ENCODE results near the gene S100A13. TPM values are rescaled to one million over a fixed set of nuclear protein-coding genes. Genes with fewer than 3 reads are reported as not detected.

S100A13 gene
- total RNA-seq, 2 donors from 2014 or later: 13.5 to 16.4 TPM

DNA sequence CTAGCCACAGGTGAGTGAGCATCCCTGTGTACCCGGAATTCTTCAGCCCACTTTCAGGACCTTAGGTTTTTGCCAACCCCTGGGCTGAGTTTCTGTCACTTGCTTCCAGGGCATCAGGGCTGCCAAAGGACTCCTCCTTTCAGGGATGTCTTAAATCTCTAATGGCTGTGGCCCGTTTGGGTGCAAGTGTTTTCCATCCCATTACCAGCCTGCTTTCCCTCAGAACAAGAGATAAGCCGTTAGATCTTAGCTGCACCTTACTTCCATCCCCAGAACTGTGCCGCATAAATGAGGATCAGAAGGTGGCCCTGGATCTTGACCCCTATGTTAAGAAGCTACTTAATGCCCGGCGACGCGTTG is 31.9 kb upstream of the S100A13 start:
- DNase-seq: no peak
- Mint-ChIP-seq H3K4me1 (ENCODE audit: low read depth) (peaks cover 28% of the 10 kb centered on the region), H3K4me3 (peak overlapping the region; percentile 90 to 97), H3K27me3 (ENCODE audit: low read depth) (no peaks in the 10 kb centered on the region), H3K27ac (peak overlapping the region; percentile 85), H3K9me3 (no peaks in the 10 kb centered on the region), H3K36me3 (ENCODE audit: insufficient read depth in 2 of 2) (peaks cover 1 to 22% of the 10 kb centered on the region in 2 donors)
- no peak for ATAC-seq (replicated peaks in 1 of 2)

- Mint-ChIP-seq H3K9me3 (no peaks in the 10 kb centered on the region), H3K4me1 (ENCODE audit: low read depth) (peaks cover 28% of the 10 kb centered on the region), H3K4me3 (peak within 1 kb of the TSS; percentile 90 to 97), H3K36me3 (ENCODE audit: insufficient read depth in 2 of 2) (peaks cover 1 to 20% of the 10 kb centered on the region in 2 donors), H3K27ac (peak within 1 kb of the TSS; percentile 85), H3K27me3 (ENCODE audit: low read depth) (no peaks in the 10 kb centered on the region)
- ATAC-seq (replicated peaks in 1 of 2): peak; percentile 94
- peak; percentile 95 for DNase-seq
Measured at GRCh38 chr1:153658400-153659174, 31.3 kb upstream of the S100A13 start, which contains the start of gene SNAPIN. TSS of gene SNAPIN (plus strand) at chr1:153658703. CDS start at chr1:153658744, 41 bp downstream.

DNA sequence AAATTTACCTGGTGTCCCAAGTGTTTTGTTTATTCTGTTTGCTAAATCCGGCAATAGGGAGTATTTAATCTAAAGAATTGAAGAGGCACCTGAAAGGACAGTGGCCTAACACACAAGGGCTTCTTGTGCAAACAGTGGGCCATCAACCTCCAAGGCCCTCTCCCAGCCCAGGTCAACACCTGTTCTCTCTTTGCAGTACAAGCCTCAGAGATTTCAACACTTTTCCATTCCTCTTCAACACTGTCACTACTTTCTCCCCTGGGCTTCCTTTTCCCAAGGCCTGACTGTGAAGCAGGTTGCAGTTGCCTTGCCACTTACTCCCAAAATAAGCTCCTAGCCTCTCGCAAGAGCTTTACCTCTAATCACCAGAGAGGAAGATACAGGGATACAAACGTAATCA is 28.0 kb upstream of the S100A13 start:
- DNase-seq: no peak
- H3K27ac Mint-ChIP-seq: no peak overlapping the region

DNA sequence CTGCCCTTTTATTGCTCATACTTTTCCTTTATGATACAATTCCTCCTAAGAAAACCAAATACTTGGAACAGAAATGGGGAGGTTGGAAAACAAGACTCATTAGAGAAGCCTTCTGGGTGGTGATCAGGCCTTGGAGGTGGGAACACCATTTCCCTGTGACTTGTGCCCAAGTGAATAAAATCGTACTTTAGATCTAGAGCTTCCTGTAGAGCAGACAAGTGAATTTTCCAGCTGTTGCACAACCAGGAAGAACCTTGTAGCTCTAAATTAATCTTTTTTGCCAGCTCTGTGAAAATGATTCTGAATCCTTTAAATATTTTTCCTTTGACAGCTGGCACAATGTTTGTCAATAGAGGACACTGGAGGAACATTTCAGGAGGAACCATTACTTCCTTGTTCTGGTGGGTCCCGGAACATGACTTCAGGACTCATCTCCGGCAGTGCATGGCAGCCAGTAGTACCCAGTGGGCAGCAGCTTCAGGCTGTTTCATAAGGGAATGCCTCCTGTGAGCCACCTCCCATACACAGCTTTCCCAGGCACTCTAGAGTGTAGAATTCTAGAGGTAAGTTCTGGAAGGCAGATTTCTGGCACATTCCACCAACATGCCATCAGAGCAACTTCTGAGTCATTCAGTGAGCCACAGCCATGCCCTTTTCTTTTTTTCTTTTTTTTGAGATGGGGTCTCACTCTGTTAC is 25.6 kb upstream of the S100A13 start:
- Mint-ChIP-seq H3K4me1 (ENCODE audit: low read depth) (peaks cover 22% of the 10 kb centered on the region), H3K36me3 (ENCODE audit: insufficient read depth in 2 of 2) (no peaks in the 10 kb centered on the region), H3K4me3 (no peak overlapping the region), H3K27ac (no peak overlapping the region), H3K27me3 (ENCODE audit: low read depth) (no peaks in the 10 kb centered on the region), H3K9me3 (no peaks in the 10 kb centered on the region)
- ATAC-seq (replicated peaks in 1 of 2) (no peak), DNase-seq (no peak)

More for the DNA sequence above, 28.0 kb upstream of the S100A13 start:
- H3K27me3 Mint-ChIP-seq (ENCODE audit: low read depth): no peaks in the 10 kb centered on the region
- peaks cover 20% of the 10 kb centered on the region for H3K4me1 Mint-ChIP-seq (ENCODE audit: low read depth)
- no peaks in the 10 kb centered on the region for H3K36me3 Mint-ChIP-seq (ENCODE audit: insufficient read depth in 2 of 2)
- H3K4me3 Mint-ChIP-seq: no peak overlapping the region
- no peaks in the 10 kb centered on the region for H3K9me3 Mint-ChIP-seq
- no peak for ATAC-seq (replicated peaks in 1 of 2)

DNA sequence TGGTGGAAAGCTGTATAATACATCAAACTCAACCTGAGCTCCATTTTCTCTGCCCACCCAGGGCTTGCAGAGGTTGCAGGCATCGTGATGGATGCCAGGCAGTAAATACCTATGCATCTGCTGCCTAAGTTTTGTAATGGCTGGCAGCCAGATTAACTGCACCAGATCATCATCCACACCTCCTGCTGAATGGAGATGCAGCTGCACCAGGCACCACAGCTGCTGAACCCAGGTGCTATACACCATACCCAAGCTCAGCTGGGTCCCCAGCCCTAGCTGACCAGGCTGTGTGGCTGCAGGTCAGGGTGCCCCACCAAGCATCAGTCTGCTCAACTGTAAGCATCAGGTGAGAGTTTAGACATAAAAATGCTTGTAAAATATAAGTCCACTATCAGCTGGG is 24.5 kb upstream of the S100A13 start:
- ATAC-seq (replicated peaks in 1 of 2): peak in 1 of 2 donors; percentile 14
- Mint-ChIP-seq H3K27ac (no peak overlapping the region), H3K36me3 (ENCODE audit: insufficient read depth in 2 of 2) (peaks cover 0 to 2% of the 10 kb centered on the region in 2 donors), H3K4me1 (ENCODE audit: low read depth) (peaks cover 30% of the 10 kb centered on the region), H3K9me3 (no peaks in the 10 kb centered on the region), H3K27me3 (ENCODE audit: low read depth) (no peaks in the 10 kb centered on the region), H3K4me3 (no peak overlapping the region)
- DNase-seq: no peak

- no peak for DNase-seq
- Mint-ChIP-seq H3K36me3 (ENCODE audit: insufficient read depth in 2 of 2) (peaks cover 5 to 18% of the 10 kb centered on the region in 2 donors), H3K4me3 (no peak overlapping the region), H3K9me3 (no peaks in the 10 kb centered on the region), H3K4me1 (ENCODE audit: low read depth) (peaks cover 48% of the 10 kb centered on the region), H3K27ac (peak overlapping the region; percentile 63), H3K27me3 (ENCODE audit: low read depth) (no peaks in the 10 kb centered on the region)
- peak; percentile 21 to 39 for ATAC-seq (replicated peaks in 1 of 2)
Measured at GRCh38 chr1:153649863-153650235, 22.5 kb upstream of the S100A13 start.

GRCh38 chr1:153649137-153649862 is 22.0 kb upstream of the S100A13 start:
- Mint-ChIP-seq H3K27ac (peak overlapping the region; percentile 63), H3K36me3 (ENCODE audit: insufficient read depth in 2 of 2) (peaks cover 6 to 24% of the 10 kb centered on the region in 2 donors), H3K4me3 (no peak overlapping the region), H3K9me3 (no peaks in the 10 kb centered on the region), H3K27me3 (ENCODE audit: low read depth) (no peaks in the 10 kb centered on the region), H3K4me1 (ENCODE audit: low read depth) (peaks cover 53% of the 10 kb centered on the region)
- no peak for DNase-seq
- ATAC-seq (replicated peaks in 1 of 2): peak; percentile 25 to 28

DNA sequence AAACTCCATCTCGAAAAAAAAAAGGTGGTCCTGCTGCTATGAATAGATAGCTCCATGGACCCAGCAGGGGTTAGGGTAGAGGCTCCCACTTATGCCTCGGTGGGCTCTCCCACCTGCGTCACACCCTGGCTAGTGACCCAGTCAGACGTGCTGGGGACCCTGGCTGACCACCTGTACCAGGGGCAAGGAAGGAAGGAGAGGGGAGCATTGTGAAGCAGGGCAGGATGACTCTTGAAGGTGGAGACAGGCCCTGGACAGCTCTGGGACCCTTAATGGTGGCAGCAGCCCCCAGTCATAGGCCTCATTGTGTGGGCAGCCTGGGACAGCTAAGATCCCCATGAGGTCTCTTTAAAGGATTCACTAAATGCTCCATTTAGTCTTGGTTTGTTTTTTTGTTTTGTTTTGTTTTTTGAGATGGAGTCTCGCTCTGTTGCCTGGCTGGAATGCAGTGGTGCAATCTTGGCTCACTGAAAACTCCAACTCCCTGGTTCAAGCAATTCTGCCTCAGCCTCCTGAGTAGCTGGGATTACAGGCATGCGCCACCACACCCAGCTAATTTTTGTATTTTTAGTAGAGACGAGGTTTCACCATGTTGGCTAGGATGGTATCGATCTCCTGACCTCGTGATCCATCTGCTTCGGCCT is 20.8 kb upstream of the S100A13 start:
- Mint-ChIP-seq H3K27ac (no peak overlapping the region), H3K4me3 (no peak overlapping the region), H3K9me3 (no peaks in the 10 kb centered on the region), H3K4me1 (ENCODE audit: low read depth) (peaks cover 65% of the 10 kb centered on the region), H3K27me3 (ENCODE audit: low read depth) (no peaks in the 10 kb centered on the region), H3K36me3 (ENCODE audit: insufficient read depth in 2 of 2) (peaks cover 9 to 35% of the 10 kb centered on the region in 2 donors)
- no peak for DNase-seq
- no peak for ATAC-seq (replicated peaks in 1 of 2)

GRCh38 chr1:153647346-153647714 is 20.0 kb upstream of the S100A13 start:
- Mint-ChIP-seq H3K36me3 (ENCODE audit: insufficient read depth in 2 of 2) (peaks cover 9 to 39% of the 10 kb centered on the region in 2 donors), H3K4me1 (ENCODE audit: low read depth) (peaks cover 69% of the 10 kb centered on the region), H3K9me3 (no peaks in the 10 kb centered on the region), H3K4me3 (no peak overlapping the region), H3K27me3 (ENCODE audit: low read depth) (no peaks in the 10 kb centered on the region), H3K27ac (no peak overlapping the region)
- DNase-seq (no peak), ATAC-seq (replicated peaks in 1 of 2) (no peak)

DNA sequence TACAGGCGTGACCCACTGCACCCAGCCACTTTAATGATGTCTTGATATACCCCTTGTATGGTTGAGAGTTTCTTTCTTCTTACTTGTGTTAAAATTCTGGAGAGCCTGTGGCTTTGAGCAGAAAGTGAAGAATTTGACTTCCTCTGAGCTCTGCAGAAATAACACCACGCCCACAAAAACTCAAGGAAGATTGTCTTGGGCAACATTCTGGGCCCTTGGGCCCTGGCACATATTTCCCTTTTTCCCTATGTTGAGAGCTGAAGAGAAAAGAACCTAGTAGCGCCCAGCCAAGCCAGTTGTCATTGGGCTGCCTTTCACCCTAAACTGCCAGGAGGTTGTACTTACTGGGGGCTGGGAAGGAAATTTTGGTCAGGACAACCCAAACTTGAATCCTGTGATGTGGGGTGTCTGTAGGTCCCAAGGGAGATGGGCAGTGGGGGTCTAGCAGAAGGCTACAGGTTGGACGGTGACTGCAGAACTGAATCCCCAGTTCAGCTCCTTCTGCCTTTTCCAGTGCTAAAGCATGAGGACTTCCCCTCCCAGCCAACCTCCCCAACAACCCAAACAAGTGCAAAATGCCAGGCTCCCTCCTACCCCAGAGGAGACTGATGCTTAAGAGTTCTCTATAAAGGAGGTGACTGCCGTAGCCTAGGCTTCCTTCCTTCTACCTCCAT is 19.5 kb upstream of the S100A13 start:
- Mint-ChIP-seq H3K27me3 (ENCODE audit: low read depth) (no peaks in the 10 kb centered on the region), H3K4me3 (no peak overlapping the region), H3K36me3 (ENCODE audit: insufficient read depth in 2 of 2) (peaks cover 9 to 43% of the 10 kb centered on the region in 2 donors), H3K9me3 (no peaks in the 10 kb centered on the region), H3K4me1 (ENCODE audit: low read depth) (peaks cover 69% of the 10 kb centered on the region), H3K27ac (peak overlapping the region; percentile 31)
- no peak for ATAC-seq (replicated peaks in 1 of 2)
- no peak for DNase-seq

GRCh38 chr1:153643816-153644215 is 16.5 kb upstream of the S100A13 start:
- no peak overlapping the region for H3K4me3 Mint-ChIP-seq
- DNase-seq: no peak
- peaks cover 66% of the 10 kb centered on the region for H3K4me1 Mint-ChIP-seq (ENCODE audit: low read depth)
- peak overlapping the region; percentile 66 for H3K27ac Mint-ChIP-seq
- no peak for ATAC-seq (replicated peaks in 1 of 2)
- H3K36me3 Mint-ChIP-seq (ENCODE audit: insufficient read depth in 2 of 2): peaks cover 9 to 52% of the 10 kb centered on the region in 2 donors
- H3K9me3 Mint-ChIP-seq: no peaks in the 10 kb centered on the region
- no peaks in the 10 kb centered on the region for H3K27me3 Mint-ChIP-seq (ENCODE audit: low read depth)

DNA sequence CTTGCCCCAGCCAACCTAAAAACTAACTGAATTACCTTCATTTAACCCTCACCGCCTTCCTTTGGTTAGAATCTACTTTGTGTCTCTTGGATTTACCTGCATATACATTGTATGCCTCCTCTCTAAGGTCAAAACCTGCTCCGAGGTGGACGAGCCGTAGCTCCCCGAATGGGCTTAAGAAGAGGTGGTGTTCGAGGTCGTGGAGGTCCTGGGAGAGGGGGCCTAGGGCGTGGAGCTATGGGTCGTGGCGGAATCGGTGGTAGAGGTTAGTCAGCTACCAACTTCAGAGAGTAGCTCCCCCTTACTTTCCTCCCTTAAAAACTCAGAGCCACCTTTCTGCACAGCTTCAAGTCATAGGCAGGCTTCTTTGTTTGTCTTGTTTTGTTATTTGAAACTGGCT is 15.8 kb upstream of the S100A13 start:
- H3K27me3 Mint-ChIP-seq (ENCODE audit: low read depth): no peaks in the 10 kb centered on the region
- ATAC-seq (replicated peaks in 1 of 2): no peak
- peaks cover 63% of the 10 kb centered on the region for H3K4me1 Mint-ChIP-seq (ENCODE audit: low read depth)
- no peaks in the 10 kb centered on the region for H3K9me3 Mint-ChIP-seq
- peak overlapping the region; percentile 66 for H3K27ac Mint-ChIP-seq
- H3K4me3 Mint-ChIP-seq: no peak overlapping the region
- DNase-seq: no peak
- H3K36me3 Mint-ChIP-seq (ENCODE audit: insufficient read depth in 2 of 2): peaks cover 9 to 56% of the 10 kb centered on the region in 2 donors
